Activated CD8-positive, alpha-beta T cell treated with anti-CD3 and anti-CD28 coated beads, Interleukin-2, amount 10 ng/mL, durations not matched to agents 7 days and 5 days (primary cell): ENCODE measurements around the gene XXYLT1. TPM values are rescaled to one million over a fixed set of nuclear protein-coding genes. Genes with fewer than 3 reads are reported as not detected.
A peak's percentile ranks its signal among the peaks of the same experiment; 100 is the strongest.

Source experiments
- ATAC-seq: fragments of 150-1000 bp; cut with Tn5 transposase; one replicate; pipeline ENCODE4 v1.10.0; 2021; ENCODE audit warnings: moderate library complexity
- CTCF ChIA-PET: fragments of 350-600 bp; sonication (Branson Sonifier 250); formaldehyde crosslinking; loops from one replicate; lab custom pipeline; 2021; ENCODE audit warnings: antibody characterized with exemption; lab: Charles Lee
- POLR2A ChIA-PET: fragments of 350-600 bp; sonication (Branson Sonifier 250); formaldehyde crosslinking; loops from one replicate; lab custom pipeline; 2021; ENCODE audit warnings: antibody characterized with exemption; lab: Charles Lee
- DNase-seq: peaks from one replicate; pipeline ENCODE4 v3.0.0-alpha.2; 2020
- H3K27ac Mint-ChIP-seq: one replicate; pipeline ENCODE4 v1.8.0; 2021; ENCODE audit warnings: mild to moderate bottlenecking, mixed read lengths
- H3K27me3 Mint-ChIP-seq: one replicate; pipeline ENCODE4 v1.8.0; 2021; ENCODE audit warnings: low read depth, mixed read lengths
- H3K36me3 Mint-ChIP-seq: one replicate; pipeline ENCODE4 v1.8.0; 2021; ENCODE audit warnings: low read depth, mixed read lengths
- H3K4me1 Mint-ChIP-seq: one replicate; pipeline ENCODE4 v1.8.0; 2021; ENCODE audit warnings: low read depth, mixed read lengths
- H3K4me3 Mint-ChIP-seq: one replicate; pipeline ENCODE4 v1.8.0; 2021; ENCODE audit warnings: mild to moderate bottlenecking, mixed read lengths
- H3K9me3 Mint-ChIP-seq: one replicate; pipeline ENCODE4 v1.8.0; 2022; ENCODE audit warnings: mixed read lengths; ENCODE audit not compliant: insufficient read depth
- total RNA-seq, 2 experiments: library from RNA; stranded (reverse); gene quantifications; one replicate each; pipeline ENCODE4 v1.2.3, GENCODE V29; 2021

XXYLT1 gene
- total RNA-seq, 2 experiments from 2014 or later, result 10.8 to 13.3 TPM

GRCh38 chr3:195147649-195148080 lies 123.3 kb downstream of the XXYLT1 start:
- Mint-ChIP-seq H3K9me3 (no peaks in the 10 kb centered on the region), H3K27ac (peak overlapping the region; percentile 14), H3K4me1 (peaks cover 41% of the 10 kb centered on the region), H3K36me3 (peaks cover 2% of the 10 kb centered on the region), H3K4me3 (peak overlapping the region; percentile 50), H3K27me3 (no peaks in the 10 kb centered on the region)
- DNase-seq (peak; percentile 69), ATAC-seq (peak; percentile 71)
- ChIA-PET CTCF (interaction anchor here (0.6 to 1.3 kb wide), 5 partner anchors 19 to 368 kb away, joined by 3 to 4 read pairs (median 3); no protein-coding TSS in a partner anchor), POLR2A (interaction anchor here (0.7 kb wide), 1 partner anchor 13 kb away, joined by 5 read pairs; no protein-coding TSS in a partner anchor)

GRCh38 chr3:195146131-195146530 lies 124.8 kb downstream of the XXYLT1 start:
- H3K9me3 Mint-ChIP-seq, result peaks cover 6% of the 10 kb centered on the region
- H3K4me1 Mint-ChIP-seq, result peaks cover 41% of the 10 kb centered on the region
- CTCF ChIA-PET, result interaction anchor here (0.7 kb wide), 1 partner anchor 464 kb away, joined by 3 read pairs; no protein-coding TSS in a partner anchor
- peaks cover 8% of the 10 kb centered on the region for H3K36me3 Mint-ChIP-seq
- no peak overlapping the region for H3K4me3 Mint-ChIP-seq
- H3K27me3 Mint-ChIP-seq, result no peaks in the 10 kb centered on the region
- H3K27ac Mint-ChIP-seq, result no peak overlapping the region
- DNase-seq (no peak), ATAC-seq (no peak)
- POLR2A ChIA-PET, result interaction anchor here (0.5 kb wide), 1 partner anchor 748 kb away, joined by 3 read pairs; no protein-coding TSS in a partner anchor

GRCh38 chr3:195145579-195145978 lies 125.4 kb downstream of the XXYLT1 start:
- ATAC-seq (no peak), DNase-seq (no peak)
- H3K36me3 Mint-ChIP-seq, result peaks cover 12% of the 10 kb centered on the region
- H3K27ac Mint-ChIP-seq, result no peak overlapping the region
- peaks cover 35% of the 10 kb centered on the region for H3K4me1 Mint-ChIP-seq
- ChIA-PET CTCF (interaction anchor here (0.7 kb wide), 1 partner anchor 463 kb away, joined by 3 read pairs; no protein-coding TSS in a partner anchor), POLR2A (no interaction called here)
- H3K9me3 Mint-ChIP-seq, result peaks cover 9% of the 10 kb centered on the region
- no peak overlapping the region for H3K4me3 Mint-ChIP-seq
- no peaks in the 10 kb centered on the region for H3K27me3 Mint-ChIP-seq

GRCh38 chr3:195143221-195143620 lies 127.7 kb downstream of the XXYLT1 start:
- Mint-ChIP-seq H3K36me3 (peaks cover 15% of the 10 kb centered on the region), H3K4me1 (peaks cover 12% of the 10 kb centered on the region), H3K27ac (no peak overlapping the region), H3K9me3 (peaks cover 9% of the 10 kb centered on the region), H3K4me3 (no peak overlapping the region), H3K27me3 (no peaks in the 10 kb centered on the region)
- CTCF ChIA-PET, result no interaction called here
- no peak for DNase-seq
- POLR2A ChIA-PET, result no interaction called here
- ATAC-seq, result no peak

- POLR2A ChIA-PET, result no interaction called here
- no peak overlapping the region for H3K4me3 Mint-ChIP-seq
Observed at GRCh38 chr3:195142519-195142918, 128.4 kb downstream of the XXYLT1 start.

GRCh38 chr3:195140816-195141793 lies 129.9 kb downstream of the XXYLT1 start:
- Mint-ChIP-seq H3K27me3 (no peaks in the 10 kb centered on the region), H3K9me3 (peaks cover 9% of the 10 kb centered on the region), H3K4me1 (peaks cover 3% of the 10 kb centered on the region), H3K4me3 (no peak overlapping the region), H3K36me3 (peaks cover 15% of the 10 kb centered on the region), H3K27ac (no peak overlapping the region)
- CTCF ChIA-PET, result no interaction called here
- ATAC-seq (no peak), DNase-seq (no peak)
- POLR2A ChIA-PET, result no interaction called here

More at GRCh38 chr3:195142519-195142918, 128.4 kb downstream of the XXYLT1 start:
- DNase-seq (no peak), ATAC-seq (no peak)
- CTCF ChIA-PET, result interaction anchor here (0.9 kb wide), 1 partner anchor 460 kb away, joined by 3 read pairs; no protein-coding TSS in a partner anchor
- Mint-ChIP-seq H3K4me1 (peaks cover 5% of the 10 kb centered on the region), H3K27me3 (no peaks in the 10 kb centered on the region), H3K9me3 (peaks cover 9% of the 10 kb centered on the region), H3K27ac (no peak overlapping the region), H3K36me3 (peaks cover 15% of the 10 kb centered on the region)

- Mint-ChIP-seq H3K4me3 (no peak overlapping the region), H3K36me3 (peaks cover 15% of the 10 kb centered on the region), H3K27me3 (no peaks in the 10 kb centered on the region), H3K4me1 (peaks cover 3% of the 10 kb centered on the region), H3K9me3 (peaks cover 9% of the 10 kb centered on the region), H3K27ac (no peak overlapping the region)
- ChIA-PET POLR2A (no interaction called here), CTCF (no interaction called here)
- ATAC-seq (no peak), DNase-seq (no peak)
Observed at GRCh38 chr3:195140410-195140809, 130.5 kb downstream of the XXYLT1 start.

- CTCF ChIA-PET, result no interaction called here
- H3K27ac Mint-ChIP-seq, result no peak overlapping the region
- no peak overlapping the region for H3K4me3 Mint-ChIP-seq
- no peaks in the 10 kb centered on the region for H3K27me3 Mint-ChIP-seq
- peaks cover 9% of the 10 kb centered on the region for H3K9me3 Mint-ChIP-seq
- ATAC-seq (no peak), DNase-seq (no peak)
- H3K36me3 Mint-ChIP-seq, result peaks cover 15% of the 10 kb centered on the region
- POLR2A ChIA-PET, result no interaction called here
- peaks cover 3% of the 10 kb centered on the region for H3K4me1 Mint-ChIP-seq
Observed at GRCh38 chr3:195139876-195140240, 131.1 kb downstream of the XXYLT1 start.

GRCh38 chr3:195139091-195139875 lies 131.7 kb downstream of the XXYLT1 start:
- peaks cover 15% of the 10 kb centered on the region for H3K36me3 Mint-ChIP-seq
- no peaks in the 10 kb centered on the region for H3K4me1 Mint-ChIP-seq
- H3K27me3 Mint-ChIP-seq, result no peaks in the 10 kb centered on the region
- ATAC-seq (no peak), DNase-seq (no peak)
- ChIA-PET POLR2A (no interaction called here), CTCF (no interaction called here)
- no peak overlapping the region for H3K27ac Mint-ChIP-seq
- H3K9me3 Mint-ChIP-seq, result peaks cover 9% of the 10 kb centered on the region
- H3K4me3 Mint-ChIP-seq, result no peak overlapping the region

- no peak for DNase-seq
- H3K36me3 Mint-ChIP-seq, result peaks cover 15% of the 10 kb centered on the region
- H3K27me3 Mint-ChIP-seq, result no peaks in the 10 kb centered on the region
- no peaks in the 10 kb centered on the region for H3K4me1 Mint-ChIP-seq
- no peak overlapping the region for H3K27ac Mint-ChIP-seq
- CTCF ChIA-PET, result no interaction called here
- no peak overlapping the region for H3K4me3 Mint-ChIP-seq
- H3K9me3 Mint-ChIP-seq, result peaks cover 9% of the 10 kb centered on the region
- POLR2A ChIA-PET, result no interaction called here
- no peak for ATAC-seq
Observed at GRCh38 chr3:195137638-195138588, 133.0 kb downstream of the XXYLT1 start.

- Mint-ChIP-seq H3K9me3 (peaks cover 1% of the 10 kb centered on the region), H3K27ac (no peak overlapping the region), H3K4me1 (no peaks in the 10 kb centered on the region), H3K4me3 (no peak overlapping the region), H3K36me3 (peaks cover 5% of the 10 kb centered on the region), H3K27me3 (no peaks in the 10 kb centered on the region)
- POLR2A ChIA-PET, result no interaction called here
- ATAC-seq, result no peak
- CTCF ChIA-PET, result no interaction called here
- no peak for DNase-seq
Observed at GRCh38 chr3:195135917-195136316, 135.0 kb downstream of the XXYLT1 start.
